Astrocyte (in vitro differentiated cells and primary cell): ENCODE results near the gene LANCL1.

Experiments used
- CTCF ChIP-seq: IDR thresholded peaks from 2 replicates; pipeline ENCODE4 v1.5.1; 2011; ENCODE audit warnings: low read depth, mild to moderate bottlenecking, inconsistent platforms, low read length, moderate library complexity; ENCODE audit not compliant: insufficient read depth
- EZH2 ChIP-seq: IDR thresholded peaks from 2 replicates; pipeline ENCODE4 v1.6.1; 2012; ENCODE audit warnings: mild to moderate bottlenecking, low read length, inconsistent platforms; ENCODE audit not compliant: insufficient read depth

DNA sequence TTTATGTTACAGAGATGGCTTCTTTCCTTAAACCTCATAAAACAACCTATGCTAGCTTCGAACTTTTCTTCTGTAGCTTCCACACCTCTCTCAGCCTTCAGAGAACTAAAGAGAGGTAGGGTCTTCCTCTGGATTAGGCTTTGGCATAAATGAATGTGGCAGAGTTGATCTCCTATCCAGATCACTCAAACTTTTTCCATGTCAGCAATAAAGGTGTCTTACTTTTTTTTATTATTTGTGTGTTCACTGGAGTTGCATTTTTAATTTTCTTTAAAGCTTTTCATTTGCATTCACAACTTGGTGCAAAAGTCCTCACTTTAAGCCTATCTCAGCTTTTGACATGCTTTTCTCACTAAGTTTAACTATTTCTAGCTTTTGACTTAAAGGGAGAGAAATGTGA lies 66.0 kb downstream of the LANCL1 start:
- TF ChIP-seq CTCF, result no peak
- TF ChIP-seq EZH2, result no peak
